Gastrocnemius medialis (tissue), 4 donors: ENCODE data around the gene MRPL12. TPM values are rescaled to one million over a fixed set of nuclear protein-coding genes. Genes with fewer than 3 reads are reported as not detected.

ENCODE experiments used
- ATAC-seq, 2 donors: fragments of 150-250 bp; one replicate each; pipeline ENCODE4 v1.9.1; 2016
- DNase-seq, 2 donors: peaks; one replicate each; pipeline ENCODE4 v3.0.0-alpha.2; 2019
- H3K27ac ChIP-seq, 4 donors: fragments of 200-600 bp; sonication (generic); 1 replicate in 1 of 4; 2 replicates in 3 of 4; pipeline ENCODE4 v1.5.1; 2016 to 2018; ENCODE audit warnings: mild to moderate bottlenecking in 2 of 4, moderate library complexity in 1 of 4
- H3K27me3 ChIP-seq, 3 donors: fragments of 200-600 bp; sonication (generic) in 2 of 3; 1 replicate in 1 of 3; 2 replicates in 2 of 3; pipeline versions ENCODE4 v1.5.1 to v1.6.0; 2016 to 2019; ENCODE audit warnings: mild to moderate bottlenecking in 1 of 3, moderate library complexity in 1 of 3
- H3K36me3 ChIP-seq, 2 donors: fragments of 200-600 bp; sonication (generic) in 1 of 2; one replicate each; pipeline ENCODE4 v1.5.1; 2017 to 2018
- H3K4me1 ChIP-seq, 2 donors: fragments of 200-600 bp; sonication (generic) in 1 of 2; one replicate each; pipeline ENCODE4 v1.5.1; 2016 to 2017; ENCODE audit warnings: mild to moderate bottlenecking in 2 of 2
- H3K4me3 ChIP-seq, 4 donors: fragments of 200-600 bp; sonication (generic) in 3 of 4; 1 replicate in 1 of 4; 2 replicates in 3 of 4; pipeline ENCODE4 v1.5.1; 2016 to 2019; ENCODE audit warnings: mild to moderate bottlenecking in 2 of 4
- H3K9me3 ChIP-seq, 3 donors: fragments of 200-600 bp; sonication (generic) in 2 of 3; 1 replicate in 1 of 3; 2 replicates in 2 of 3; pipeline ENCODE4 v1.5.1; 2016 to 2019
- POLR2A ChIP-seq, 2 donors: fragments of 450-650 bp; IDR thresholded peaks; one replicate each; pipeline ENCODE4 v1.6.1; 2017; ENCODE audit warnings: antibody characterized with exemption in 2 of 2, mild to moderate bottlenecking in 2 of 2, moderate library complexity in 2 of 2
- in situ Hi-C, 4 donors: fragments of 200-750 bp; cut with MboI; loops; one replicate each; pipeline versions ENCODE4 v1.15.0 to v1.8.0; 2017; ENCODE audit warnings: low sequenced_read_pairs in 4 of 4
- intact Hi-C: fragments of 100-400 bp; cut with DNase I; formaldehyde crosslinking; loops from one replicate; pipeline ENCODE4 v1.15.1; 2023; ENCODE audit warnings: low total_unique reads
- total RNA-seq, 4 donors: library from RNA; depleted of rRNA; stranded (reverse); fragments of >200 nt; gene quantifications; one replicate each; pipeline versions ENCODE4 v1.1.0 to v1.2.3, GENCODE V29; 2016
- TF ChIP-seq, protein P1 (sequence below), 5 experiments: fragments of 450-650 bp in 3 of 5; fragments of 200-600 bp in 2 of 5; sonication (generic) in 2 of 5; IDR thresholded peaks in 4 of 5; conservative IDR thresholded peaks in 1 of 5; 1 replicate in 4 of 5; 2 replicates in 1 of 5; pipeline ENCODE4 v1.5.1; 2016 to 2019; ENCODE audit warnings: antibody characterized with exemption in 5 of 5, mild to moderate bottlenecking in 3 of 5, moderate library complexity in 3 of 5

Gene MRPL12
- total RNA-seq, 4 donors from 2014 or later = 79.1 to 117 (median 94.1) TPM

DNA sequence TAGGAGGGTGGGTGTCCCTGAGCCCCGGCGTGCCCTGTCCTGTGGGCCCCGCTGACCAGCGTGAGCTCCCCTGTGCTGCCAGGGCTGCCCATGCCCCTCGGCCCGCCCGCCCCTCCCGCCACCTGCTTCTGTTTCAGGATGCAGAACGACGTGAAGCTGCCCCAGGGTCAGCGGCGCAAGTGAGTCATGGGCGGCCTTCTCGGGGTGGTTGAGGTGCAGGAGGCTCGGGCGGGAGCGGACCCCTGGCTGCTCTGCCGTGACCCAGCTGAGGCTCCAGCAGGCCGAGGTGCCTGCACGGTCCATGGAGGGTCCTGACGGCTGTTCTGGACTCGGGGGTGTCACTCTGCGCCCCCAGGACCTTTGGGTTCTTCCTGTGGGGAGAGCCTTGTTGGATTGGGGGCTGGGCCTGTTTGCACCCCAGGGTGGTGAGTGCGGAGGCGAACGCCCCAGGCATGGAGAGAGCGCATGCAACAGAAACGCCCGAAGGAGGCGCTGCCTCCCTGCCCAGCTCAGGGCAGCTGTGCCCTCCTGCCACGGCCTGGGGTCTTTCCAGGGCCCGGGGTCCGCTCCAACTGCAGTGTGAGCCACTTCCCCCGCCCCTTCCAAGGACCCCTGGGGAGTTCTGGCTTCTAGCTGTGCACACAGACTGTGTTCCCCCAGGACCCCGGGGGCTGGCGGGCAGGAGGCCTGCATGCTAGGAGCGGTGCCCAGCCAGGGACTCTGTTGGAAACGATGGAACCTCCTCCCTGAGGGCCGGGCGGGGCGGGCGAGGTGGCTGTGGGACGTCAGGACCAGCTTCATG is 12.9 kb downstream of the MRPL12 start:
- Histone ChIP-seq H3K9me3 (no peaks in the 10 kb centered on the region), H3K27me3 (no peaks in the 10 kb centered on the region), H3K4me1 (peaks cover 13 to 18% of the 10 kb centered on the region in 2 donors), H3K36me3 (no peaks in the 10 kb centered on the region), H3K4me3 (no peak overlapping the region), H3K27ac (no peak overlapping the region)
- in situ Hi-C loops = no loop called here
- ATAC-seq (no peak), DNase-seq (no peak)
- intact Hi-C loops = no loop called here
- TF ChIP-seq POLR2A (IDR thresholded peaks at IDR 0.05) = no peak
- TF ChIP-seq, protein P1, sequence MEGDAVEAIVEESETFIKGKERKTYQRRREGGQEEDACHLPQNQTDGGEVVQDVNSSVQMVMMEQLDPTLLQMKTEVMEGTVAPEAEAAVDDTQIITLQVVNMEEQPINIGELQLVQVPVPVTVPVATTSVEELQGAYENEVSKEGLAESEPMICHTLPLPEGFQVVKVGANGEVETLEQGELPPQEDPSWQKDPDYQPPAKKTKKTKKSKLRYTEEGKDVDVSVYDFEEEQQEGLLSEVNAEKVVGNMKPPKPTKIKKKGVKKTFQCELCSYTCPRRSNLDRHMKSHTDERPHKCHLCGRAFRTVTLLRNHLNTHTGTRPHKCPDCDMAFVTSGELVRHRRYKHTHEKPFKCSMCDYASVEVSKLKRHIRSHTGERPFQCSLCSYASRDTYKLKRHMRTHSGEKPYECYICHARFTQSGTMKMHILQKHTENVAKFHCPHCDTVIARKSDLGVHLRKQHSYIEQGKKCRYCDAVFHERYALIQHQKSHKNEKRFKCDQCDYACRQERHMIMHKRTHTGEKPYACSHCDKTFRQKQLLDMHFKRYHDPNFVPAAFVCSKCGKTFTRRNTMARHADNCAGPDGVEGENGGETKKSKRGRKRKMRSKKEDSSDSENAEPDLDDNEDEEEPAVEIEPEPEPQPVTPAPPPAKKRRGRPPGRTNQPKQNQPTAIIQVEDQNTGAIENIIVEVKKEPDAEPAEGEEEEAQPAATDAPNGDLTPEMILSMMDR (IDR thresholded peaks at IDR 0.05 in 4 of 5, conservative IDR thresholded peaks at IDR 0.05 in 1 of 5) = no peak

DNA sequence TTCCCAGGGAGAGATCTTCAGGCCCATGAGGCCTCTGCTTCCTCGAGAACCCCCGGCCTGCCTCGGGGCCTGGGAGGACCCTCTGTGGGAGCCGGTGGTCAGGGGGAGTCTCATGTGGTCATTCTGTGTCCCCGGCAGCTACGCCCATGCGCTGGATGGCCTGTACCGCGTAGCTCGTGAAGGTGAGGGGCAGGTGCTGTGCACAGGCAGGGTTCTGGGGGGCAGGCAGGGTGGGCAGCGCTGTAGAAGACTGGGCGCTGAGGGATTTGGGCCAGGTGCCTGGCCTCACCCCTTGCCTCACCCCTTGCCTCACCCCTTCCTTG is 13.5 kb downstream of the MRPL12 start:
- no peak for ATAC-seq
- Histone ChIP-seq H3K27me3 (no peaks in the 10 kb centered on the region), H3K9me3 (no peaks in the 10 kb centered on the region), H3K36me3 (no peaks in the 10 kb centered on the region), H3K27ac (no peak overlapping the region), H3K4me3 (no peak overlapping the region), H3K4me1 (peaks cover 8 to 14% of the 10 kb centered on the region in 2 donors)
- no peak for TF ChIP-seq POLR2A (IDR thresholded peaks at IDR 0.05)
- TF ChIP-seq, protein P1 (IDR thresholded peaks at IDR 0.05 in 4 of 5, conservative IDR thresholded peaks at IDR 0.05 in 1 of 5) = no peak
- in situ Hi-C loops = no loop called here
- intact Hi-C loops = no loop called here
- no peak for DNase-seq

DNA sequence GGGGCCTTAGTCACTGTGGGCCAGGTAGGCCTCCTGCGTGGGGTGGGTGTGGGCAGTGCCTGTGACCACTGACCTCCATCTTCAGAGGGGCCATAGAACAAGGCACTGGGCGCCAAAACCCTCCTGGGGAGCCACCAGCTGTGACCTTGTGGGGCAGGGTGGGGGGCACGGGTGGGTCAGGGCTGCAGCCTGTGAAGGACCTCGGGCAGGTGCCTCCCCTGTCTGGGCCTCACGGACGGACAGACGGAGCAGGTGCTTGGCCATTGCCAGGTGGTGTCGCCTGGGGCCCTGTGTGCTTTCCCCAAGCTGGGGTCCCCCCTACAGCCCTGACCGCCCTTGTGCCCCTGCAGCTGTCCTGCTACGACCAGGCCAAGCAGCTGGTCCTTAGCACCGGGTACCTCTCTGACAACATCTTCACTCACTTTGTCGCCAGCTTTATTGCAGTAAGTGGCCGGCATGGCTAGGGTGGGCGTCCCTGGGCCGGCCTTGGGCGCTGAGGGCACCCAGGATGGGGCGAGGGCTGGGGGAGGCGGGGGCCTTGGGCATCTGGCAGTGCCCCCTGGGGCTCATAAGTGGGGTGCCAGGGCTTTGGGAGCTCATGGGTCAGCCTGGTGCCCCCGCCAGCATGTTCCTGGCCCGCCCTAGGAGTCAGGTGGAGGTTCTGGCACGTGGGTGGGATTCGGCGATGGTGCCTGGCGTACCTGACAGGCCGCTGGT is 14.0 kb downstream of the MRPL12 start:
- intact Hi-C loops = no loop called here
- in situ Hi-C loops = no loop called here
- Histone ChIP-seq H3K27ac (no peak overlapping the region), H3K4me3 (no peak overlapping the region), H3K9me3 (no peaks in the 10 kb centered on the region), H3K36me3 (no peaks in the 10 kb centered on the region), H3K27me3 (no peaks in the 10 kb centered on the region), H3K4me1 (peaks cover 12 to 16% of the 10 kb centered on the region in 2 donors)
- ATAC-seq (no peak), DNase-seq (no peak)
- TF ChIP-seq, protein P1 (IDR thresholded peaks at IDR 0.05 in 4 of 5, conservative IDR thresholded peaks at IDR 0.05 in 1 of 5) = no peak
- TF ChIP-seq POLR2A (IDR thresholded peaks at IDR 0.05) = no peak

DNA sequence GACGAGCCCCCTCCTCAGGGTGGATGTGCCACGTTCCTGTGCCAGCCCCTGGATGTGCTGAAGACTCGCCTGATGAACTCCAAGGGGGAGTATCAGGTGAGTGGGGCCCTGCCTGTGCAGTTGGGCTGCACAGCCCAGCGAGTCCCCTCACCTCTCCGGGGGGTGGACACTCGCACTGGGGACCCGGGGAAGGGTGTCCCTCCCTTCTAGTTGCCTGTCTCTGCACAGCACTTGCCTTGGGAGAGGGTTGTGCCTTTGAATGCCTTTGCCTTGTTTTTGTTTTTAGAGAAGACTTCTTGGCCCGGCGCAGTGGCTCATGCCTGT is 14.6 kb downstream of the MRPL12 start:
- in situ Hi-C loops = no loop called here

More for the DNA sequence above, 14.6 kb downstream of the MRPL12 start:
- ATAC-seq = no peak
- no peaks in the 10 kb centered on the region for H3K27me3 ChIP-seq
- peaks cover 15 to 16% of the 10 kb centered on the region in 2 donors for H3K4me1 ChIP-seq
- DNase-seq = no peak
- intact Hi-C loops = no loop called here
- H3K9me3 ChIP-seq = no peaks in the 10 kb centered on the region
- no peak overlapping the region for H3K27ac ChIP-seq
- no peaks in the 10 kb centered on the region for H3K36me3 ChIP-seq
- TF ChIP-seq, protein P1 (IDR thresholded peaks at IDR 0.05 in 4 of 5, conservative IDR thresholded peaks at IDR 0.05 in 1 of 5) = no peak
- H3K4me3 ChIP-seq = no peak overlapping the region
